GM21619 (cell line): ENCODE results near the gene NKPD1.
"Not testable (repeated sequence)": the region's sequence is repeated elsewhere in the genome, so short reads cannot be mapped to it uniquely, and the experiment has no call there.

ENCODE experiments used
- ATAC-seq: cut with Tn5 transposase; IDR thresholded peaks from one replicate; pipeline ENCODE4 v1.9.1; 2021; ENCODE audit not compliant: unreplicated experiment

The NKPD1 gene

GRCh38 chr19:45119582-45119981, 41.2 kb downstream of the NKPD1 start:
- ATAC-seq, result no peak

DNA sequence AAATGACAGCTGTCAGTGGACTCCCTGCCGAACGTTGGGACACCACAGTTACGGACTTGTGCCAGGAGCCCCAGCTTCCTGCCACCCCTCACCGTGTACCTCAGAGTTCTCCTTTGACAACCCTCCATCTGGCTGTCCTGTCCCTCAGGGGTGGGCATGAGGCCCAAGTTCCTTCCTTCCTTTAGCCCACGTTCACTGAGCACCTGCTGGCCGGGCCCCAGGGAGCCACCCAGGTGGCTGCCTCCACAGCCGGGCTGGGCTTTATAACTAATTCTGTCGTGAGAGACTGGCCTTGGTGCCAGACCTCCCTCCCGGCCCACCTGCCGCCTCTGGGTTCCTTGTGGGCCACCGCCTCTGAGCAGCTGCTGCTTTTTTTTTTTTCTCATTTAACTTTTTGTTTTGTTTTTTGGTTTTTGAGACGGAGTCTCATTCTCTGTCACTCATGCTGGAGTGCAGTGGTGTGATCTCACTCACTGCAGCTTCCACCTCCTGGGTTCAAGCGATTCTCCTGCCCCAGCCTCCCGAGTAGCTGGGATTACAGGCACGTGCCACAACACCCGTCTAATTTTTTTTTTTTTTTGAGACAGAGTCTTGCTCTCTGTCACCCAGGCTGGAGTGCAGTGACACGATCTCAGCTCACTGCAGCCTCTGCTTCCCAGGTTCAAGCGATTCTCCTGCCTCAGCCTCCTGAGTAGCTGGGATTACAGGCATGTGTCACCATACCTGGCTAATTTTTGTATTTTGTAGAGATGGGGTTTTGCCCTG, 42.0 kb downstream of the NKPD1 start:
- ATAC-seq, result not testable (repeated sequence)

GRCh38 chr19:45118106-45118505, 42.7 kb downstream of the NKPD1 start:
- no peak for ATAC-seq

- no peak for ATAC-seq
Measured at GRCh38 chr19:45117671-45118070, 43.1 kb downstream of the NKPD1 start.

GRCh38 chr19:45117167-45117594, 43.6 kb downstream of the NKPD1 start:
- ATAC-seq, result no peak

- no peak for ATAC-seq
Measured at GRCh38 chr19:45115809-45116615, 44.8 kb downstream of the NKPD1 start.

DNA sequence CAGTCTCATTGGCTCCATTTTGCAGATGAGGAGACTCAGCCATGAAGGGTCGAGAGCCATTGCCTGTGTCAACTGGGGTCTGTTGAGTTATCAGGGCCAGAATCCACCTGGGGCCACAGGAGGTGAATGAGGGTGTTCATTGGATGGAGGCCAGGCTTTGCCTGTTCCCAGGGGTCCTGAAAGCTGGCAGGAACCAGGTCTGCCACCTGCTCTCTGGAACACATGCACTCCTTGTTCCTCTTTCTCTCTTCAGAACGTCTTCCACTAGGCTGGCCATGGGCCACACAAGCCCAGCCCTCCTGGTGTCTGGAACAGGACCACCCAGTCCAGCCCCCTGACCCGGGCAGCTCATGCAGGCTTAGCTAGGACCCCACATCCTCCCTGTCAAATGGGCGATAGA, 46.7 kb downstream of the NKPD1 start:
- no peak for ATAC-seq

- no peak for ATAC-seq
Measured at GRCh38 chr19:45113628-45114027, 47.2 kb downstream of the NKPD1 start.

GRCh38 chr19:45112111-45112827, 48.5 kb downstream of the NKPD1 start:
- no peak for ATAC-seq
